HepG2 (cell line): ENCODE results near the gene CATSPERD. TPM values are rescaled to one million over a fixed set of nuclear protein-coding genes. Genes with fewer than 3 reads are reported as not detected.

Source experiments
- ATAC-seq: fragments of 200-7000 bp; cut with Tn5 transposase; 3 replicates; pipeline ENCODE4 v1.9.1; 2020; ENCODE audit warnings: mild to moderate bottlenecking, moderate library complexity
- BruUV-seq: library from RNA; stranded (reverse); fragments of 400-500 nt; replicated peaks from 2 replicates; lab custom pipeline; 2021; lab: Mats Ljungman, UMichigan
- CTCF ChIA-PET: fragments of 300-600 bp; formaldehyde crosslinking; extraction: SDS; loops from one replicate; lab custom pipeline; 2021; ENCODE audit warnings: low total read pairs, inconsistent platforms, low intra/inter-chr PET ratio; lab: Yijun Ruan, JAX
- POLR2A ChIA-PET: fragments of 350-600 bp; sonication (Branson Sonifier 250); formaldehyde crosslinking; loops from one replicate; lab custom pipeline; 2020; ENCODE audit warnings: antibody characterized with exemption, inconsistent platforms; lab: Yijun Ruan, JAX
- DNase-seq: peaks from one replicate; pipeline ENCODE4 v3.0.0-alpha.2; 2015; ENCODE audit warnings: low spot score
- FAIRE-seq: peaks from 3 replicates; lab custom pipeline; 2011; peaks lifted over from hg19 to GRCh38; lab: Jason Lieb, UNC
- H2AFZ ChIP-seq: one replicate; pipeline ENCODE4 v1.6.1; 2011; ENCODE audit warnings: low read length, inconsistent platforms
- H3K27ac ChIP-seq: fragments of 300-600 bp; 3 replicates; pipeline ENCODE4 v1.8.0; 2011; ENCODE audit warnings: mixed run types, mild to moderate bottlenecking, mixed read lengths, low read length, inconsistent platforms; ENCODE audit not compliant: insufficient read depth; ENCODE audit errors: extremely low read length
- H3K27me3 ChIP-seq, 2 experiments: fragments of 200-600 bp in 1 of 2; 2 replicates in 1 of 2; 3 replicates in 1 of 2; pipeline versions ENCODE4 v1.6.0 to v1.8.0; 2011; ENCODE audit warnings: low read length in 2 of 2, mild to moderate bottlenecking in 2 of 2, moderate library complexity in 2 of 2, inconsistent platforms in 1 of 2; ENCODE audit not compliant: insufficient read depth in 2 of 2, control insufficient read depth in 1 of 2
- H3K36me3 ChIP-seq, 2 experiments: fragments of 200-600 bp in 1 of 2; replicated peaks in 1 of 2; 2 replicates in 1 of 2; 3 replicates in 1 of 2; pipeline versions ENCODE4 v1.5.1 to v1.8.0; 2011; ENCODE audit warnings: low read length in 2 of 2, inconsistent platforms in 1 of 2; ENCODE audit not compliant: insufficient read depth in 2 of 2, control insufficient read depth in 1 of 2
- H3K4me1 ChIP-seq: 2 replicates; pipeline ENCODE4 v1.5.1; 2012; ENCODE audit warnings: low read length, inconsistent platforms; ENCODE audit not compliant: insufficient read depth
- H3K4me2 ChIP-seq: 2 replicates; pipeline ENCODE4 v1.6.0; 2011; ENCODE audit warnings: low read depth, low read length, inconsistent platforms
- H3K4me3 ChIP-seq, 3 experiments: fragments of 200-600 bp in 1 of 3; sonication (generic), shearing (Covaris generic) in 1 of 3; replicated peaks in 1 of 3; 2 replicates each; pipeline ENCODE4 v1.5.1; 2011 to 2016; ENCODE audit warnings: low read length in 3 of 3, inconsistent platforms in 2 of 3, low read depth in 2 of 3, mild to moderate bottlenecking in 2 of 3, control low read depth in 1 of 3, mixed read lengths in 1 of 3; ENCODE audit not compliant: insufficient read depth in 1 of 3
- H3K79me2 ChIP-seq: one replicate; pipeline ENCODE4 v1.6.1; 2011; ENCODE audit warnings: low read length, inconsistent platforms; ENCODE audit not compliant: insufficient read depth
- H3K9ac ChIP-seq: 2 replicates; pipeline ENCODE4 v1.6.0; 2011; ENCODE audit warnings: mild to moderate bottlenecking, low read depth, low read length, inconsistent platforms; ENCODE audit not compliant: insufficient read depth
- H3K9me3 ChIP-seq: 2 replicates; pipeline ENCODE4 v1.5.1; 2012; ENCODE audit warnings: mild to moderate bottlenecking, low read length
- H4K20me1 ChIP-seq: 2 replicates; pipeline ENCODE4 v1.6.0; 2011; ENCODE audit warnings: inconsistent platforms, mild to moderate bottlenecking, low read length, moderate library complexity; ENCODE audit not compliant: insufficient read depth
- ADNP ChIP-seq: sonication (generic); formaldehyde crosslinking; IDR thresholded peaks from 2 replicates; pipeline ENCODE4 v1.4.0; 2020; ENCODE audit warnings: missing genetic modification reagents
- MAZ ChIP-seq, 2 experiments: sonication (generic) in 1 of 2; formaldehyde crosslinking in 1 of 2; IDR thresholded peaks; 2 replicates each; pipeline versions ENCODE4 v1.5.0 to v1.6.1; 2012 to 2020; ENCODE audit warnings: low read depth in 2 of 2, mild to moderate bottlenecking in 2 of 2, borderline replicate concordance in 1 of 2, improper control_type of control experiment in 1 of 2, low read length in 1 of 2, missing genetic modification reagents in 1 of 2, moderate library complexity in 1 of 2
- POLR2AphosphoS5 ChIP-seq: IDR thresholded peaks from 2 replicates; pipeline ENCODE4 v1.6.1; 2012; ENCODE audit warnings: low read depth, low read length
- POLR2G ChIP-seq: fragments of 200-400 bp; formaldehyde crosslinking; IDR thresholded peaks from 2 replicates; pipeline ENCODE4 v1.6.1; 2018; ENCODE audit warnings: mild to moderate bottlenecking, low read depth, low read length, moderate library complexity
- ZFP36 ChIP-seq: fragments of 150-350 bp; IDR thresholded peaks from 2 replicates; pipeline ENCODE4 v1.6.1; 2018; ENCODE audit warnings: borderline replicate concordance, low read length, low read depth; ENCODE audit not compliant: partially characterized antibody
- ZMYM3 ChIP-seq: sonication (generic); formaldehyde crosslinking; IDR thresholded peaks from 2 replicates; pipeline ENCODE4 v1.5.1; 2020; ENCODE audit warnings: mild to moderate bottlenecking, missing genetic modification reagents
- WGBS: methylation state at CpG from one replicate; pipeline ENCODE4 v1.1.6; 2017; ENCODE audit warnings: low lambda C conversion rate; 5-methylcytosine and 5-hydroxymethylcytosine counted together
- in situ Hi-C: cut with HindIII; loops from 2 replicates; pipeline ENCODE4 v1.10.0; 2017; ENCODE audit warnings: low pct_unique_long_range_greater_than_20kb; ENCODE audit not compliant: extremely low pct_ligation_motif_present
- intact Hi-C: fragments of 100-400 bp; cut with micrococcal nuclease; formaldehyde crosslinking; loops from one replicate; pipeline ENCODE4 v1.10.0; 2022; ENCODE audit not compliant: unreplicated experiment
- polyA plus RNA-seq, 8 experiments: library from polyadenylated mRNA; depleted of rRNA in 3 of 8; stranded (reverse) in 7 of 8; unstranded in 1 of 8; fragments of >200 nt; fragmentation: Illumina TruSeq in 4 of 8; extraction: Trizol in 4 of 8; gene quantifications; 2 replicates each; pipeline versions ENCODE4 v1.2.1 to v1.2.3, GENCODE V29; 2011 to 2016; ENCODE audit warnings: low read depth in 4 of 8, missing spikeins in 1 of 8, mixed read lengths in 1 of 8; ENCODE audit not compliant: insufficient read depth in 1 of 8
- total RNA-seq, 5 experiments: library from RNA; depleted of rRNA; stranded (reverse); fragments of >200 nt; fragmentation: Illumina TruSeq; extraction: Trizol; gene quantifications; 2 replicates each; pipeline ENCODE4 v1.2.3, GENCODE V29; 2016; ENCODE audit warnings: low read depth in 1 of 5
- TF ChIP-seq, protein P1 (sequence below): sonication (generic); formaldehyde crosslinking; IDR thresholded peaks from 2 replicates; pipeline ENCODE4 v1.8.0; 2022; ENCODE audit warnings: mild to moderate bottlenecking, missing genetic modification reagents, moderate library complexity

The CATSPERD gene
- total and polyA plus RNA-seq, 2 of the 13 experiments (the other 11 are each of a cell fraction or from before 2014, with no cell fraction given), result 0.04 TPM; not detected in 1

DNA sequence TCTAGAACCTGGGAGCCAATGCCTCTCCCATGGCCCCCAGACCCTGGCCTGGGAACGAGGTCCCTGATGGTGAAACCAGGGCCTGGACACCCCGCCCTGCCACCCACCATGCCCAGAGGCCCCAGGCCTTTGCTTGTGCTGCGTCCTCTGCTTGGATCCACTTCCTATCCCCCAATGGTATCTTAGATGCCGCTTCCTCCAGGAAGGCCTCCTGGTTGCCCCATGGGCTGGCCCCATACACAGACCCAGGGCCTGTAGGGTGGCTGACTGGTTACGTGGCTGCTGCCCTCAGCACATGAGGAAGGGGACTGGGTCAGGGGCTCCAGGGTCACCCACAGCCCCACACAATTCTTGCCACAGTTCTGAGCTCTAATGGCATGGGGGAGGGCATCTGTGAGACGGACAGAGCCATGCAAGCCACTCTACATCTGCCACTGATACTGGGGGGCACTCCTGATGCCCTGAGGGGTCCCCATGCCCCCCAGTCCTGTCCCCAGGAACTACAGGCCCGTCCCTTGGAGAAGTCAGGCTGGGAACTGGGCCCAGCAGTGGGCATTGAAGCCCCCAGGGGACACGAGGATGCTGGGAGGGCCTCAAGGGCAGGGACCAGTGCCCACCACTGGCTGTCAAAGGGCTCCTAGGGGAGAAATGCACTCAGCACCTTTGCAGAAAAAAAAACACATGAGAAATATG lies 25.3 kb upstream of the CATSPERD start:
- 100% methylated on average over 5 of the region's 8 CpGs for WGBS
- DNase-seq (no peak), ATAC-seq (no peak), FAIRE-seq (no peak)
- no peak overlapping the region for H3K4me3 ChIP-seq
- H3K9ac ChIP-seq, result no peak overlapping the region
- H3K4me1 ChIP-seq, result peaks cover 14% of the 10 kb centered on the region; the same call in 1 of the 2 replicates
- in situ Hi-C loops, result no loop called here
- H3K9me3 ChIP-seq, result no peaks in the 10 kb centered on the region
- CTCF ChIA-PET, result no interaction called here
- intact Hi-C loops, result no loop called here
- no peaks in the 10 kb centered on the region; a peak in 1 of 5 replicates for H3K27me3 ChIP-seq
- H3K36me3 ChIP-seq, result peaks cover 33 to 75% of the 10 kb centered on the region in 2 experiments
- peaks cover 38% of the 10 kb centered on the region for H4K20me1 ChIP-seq
- no TSS peak for BruUV-seq
- TF ChIP-seq ADNP (0 out of 2 replicates have a peak, but pooled peaks have one; percentile 38), MAZ (IDR thresholded peaks at IDR 0.05; ENCODE audit: borderline replicate concordance, low read depth, low read length) (no peak), MAZ (CRISPR knock-in tag; IDR thresholded peaks at IDR 0.05; ENCODE audit: low read depth) (no peak), POLR2AphosphoS5 (peak; percentile 21; the same call in 1 of the 2 replicates), ZMYM3 (0 out of 2 replicates have a peak, but pooled peaks have one; percentile 29), ZFP36 (peak; percentile 90), POLR2G (peak; percentile 36; the same call in 1 of the 2 replicates)
- TF ChIP-seq, protein P1, sequence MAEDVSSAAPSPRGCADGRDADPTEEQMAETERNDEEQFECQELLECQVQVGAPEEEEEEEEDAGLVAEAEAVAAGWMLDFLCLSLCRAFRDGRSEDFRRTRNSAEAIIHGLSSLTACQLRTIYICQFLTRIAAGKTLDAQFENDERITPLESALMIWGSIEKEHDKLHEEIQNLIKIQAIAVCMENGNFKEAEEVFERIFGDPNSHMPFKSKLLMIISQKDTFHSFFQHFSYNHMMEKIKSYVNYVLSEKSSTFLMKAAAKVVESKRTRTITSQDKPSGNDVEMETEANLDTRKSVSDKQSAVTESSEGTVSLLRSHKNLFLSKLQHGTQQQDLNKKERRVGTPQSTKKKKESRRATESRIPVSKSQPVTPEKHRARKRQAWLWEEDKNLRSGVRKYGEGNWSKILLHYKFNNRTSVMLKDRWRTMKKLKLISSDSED (CRISPR knock-in tag), result no peak
- H3K27ac ChIP-seq, result no peak overlapping the region
- no peak overlapping the region for H2AFZ ChIP-seq
- H3K79me2 ChIP-seq, result peaks cover 35% of the 10 kb centered on the region
- H3K4me2 ChIP-seq, result no peak overlapping the region
- POLR2A ChIA-PET, result interaction anchor here (1.2 to 1.4 kb wide), 2 partner anchors 23 to 25 kb away, joined by 4 to 9 read pairs; partner anchors contain the start of genes CATSPERD and LONP1
